HG03039 (cell line): ENCODE data around the gene MAP3K8.
"Not testable (repeated sequence)": the region's sequence is repeated elsewhere in the genome, so short reads cannot be mapped to it uniquely, and the experiment has no call there.

Experiments used
- ATAC-seq: cut with Tn5 transposase; IDR thresholded peaks from one replicate; pipeline ENCODE4 v1.9.1; 2021; ENCODE audit warnings: mild to moderate bottlenecking, moderate library complexity; ENCODE audit not compliant: unreplicated experiment

The MAP3K8 gene

GRCh38 chr10:30443049-30443448 is 9.1 kb downstream of the MAP3K8 start:
- no peak for ATAC-seq

GRCh38 chr10:30445711-30446110 is 11.7 kb downstream of the MAP3K8 start:
- ATAC-seq, result no peak

- no peak for ATAC-seq
Observed at GRCh38 chr10:30447125-30447799, 13.3 kb downstream of the MAP3K8 start.

- ATAC-seq, result no peak
Observed at GRCh38 chr10:30448092-30448491, 14.1 kb downstream of the MAP3K8 start.

GRCh38 chr10:30453764-30454527 is 20.0 kb downstream of the MAP3K8 start:
- ATAC-seq, result no peak

- ATAC-seq, result no peak
Observed at GRCh38 chr10:30454744-30455510, 20.9 kb downstream of the MAP3K8 start.

GRCh38 chr10:30455816-30456215 is 21.8 kb downstream of the MAP3K8 start:
- ATAC-seq, result no peak

- no peak for ATAC-seq
Observed at GRCh38 chr10:30456266-30456665, 22.3 kb downstream of the MAP3K8 start.

GRCh38 chr10:30459283-30459682 is 25.3 kb downstream of the MAP3K8 start:
- ATAC-seq, result no peak

- no peak for ATAC-seq
Observed at GRCh38 chr10:30460121-30460520, 26.1 kb downstream of the MAP3K8 start.

- no peak for ATAC-seq
Observed at GRCh38 chr10:30462513-30462912, 28.5 kb downstream of the MAP3K8 start.

GRCh38 chr10:30463944-30464451 is 30.0 kb downstream of the MAP3K8 start:
- ATAC-seq, result no peak

- no peak for ATAC-seq
Observed at GRCh38 chr10:30464675-30465074, 30.7 kb downstream of the MAP3K8 start.

- no peak for ATAC-seq
Observed at GRCh38 chr10:30466445-30466844, 32.5 kb downstream of the MAP3K8 start.

GRCh38 chr10:30467651-30468338 is 33.8 kb downstream of the MAP3K8 start:
- peak; percentile 80 for ATAC-seq

GRCh38 chr10:30472414-30473155 is 38.6 kb downstream of the MAP3K8 start:
- no peak for ATAC-seq

- not testable (repeated sequence) for ATAC-seq
Observed at GRCh38 chr10:30475515-30475914, 41.5 kb downstream of the MAP3K8 start.

- ATAC-seq, result no peak
Observed at GRCh38 chr10:30476511-30477155, 42.6 kb downstream of the MAP3K8 start.

GRCh38 chr10:30479513-30479912 is 45.5 kb downstream of the MAP3K8 start:
- ATAC-seq, result not testable (repeated sequence)

- ATAC-seq, result no peak
Observed at GRCh38 chr10:30481603-30482002, 47.6 kb downstream of the MAP3K8 start.
